GM23338 (cell line): ENCODE data around the gene PDE3A. TPM values are rescaled to one million over a fixed set of nuclear protein-coding genes. Genes with fewer than 3 reads are reported as not detected.

ENCODE experiments used
- ATAC-seq: fragments of 200-7000 bp; cut with Tn5 transposase; 3 replicates; pipeline ENCODE4 v1.9.1; 2020
- DNase-seq: peaks from one replicate; pipeline ENCODE4 v3.0.0-alpha.2; 2015; ENCODE audit warnings: low spot score
- H2AFZ ChIP-seq: fragments of 200-600 bp; sonication (generic); 2 replicates; pipeline ENCODE4 v1.8.0; 2016; ENCODE audit warnings: antibody characterized with exemption, mild to moderate bottlenecking, moderate library complexity
- H3F3A ChIP-seq: fragments of 200-600 bp; sonication (generic); replicated peaks from 2 replicates; pipeline ENCODE4 v1.8.0; 2017; ENCODE audit warnings: antibody characterized with exemption, mixed run types, low read depth
- H3K27ac ChIP-seq: fragments of 200-600 bp; sonication (generic); 2 replicates; pipeline ENCODE4 v1.6.1; 2016; ENCODE audit warnings: low read depth
- H3K27me3 ChIP-seq: fragments of 200-600 bp; sonication (generic); 2 replicates; pipeline ENCODE4 v1.8.0; 2016; ENCODE audit warnings: mild to moderate bottlenecking, mixed run types, moderate library complexity; ENCODE audit not compliant: insufficient read depth
- H3K36me3 ChIP-seq: fragments of 200-600 bp; sonication (generic); 2 replicates; pipeline ENCODE4 v1.8.0; 2016; ENCODE audit warnings: mild to moderate bottlenecking; ENCODE audit not compliant: insufficient read depth
- H3K4me1 ChIP-seq: fragments of 200-600 bp; sonication (generic); 2 replicates; pipeline ENCODE4 v1.8.0; 2016; ENCODE audit warnings: mild to moderate bottlenecking, moderate library complexity; ENCODE audit not compliant: insufficient read depth
- H3K4me2 ChIP-seq: fragments of 200-600 bp; sonication (generic); 2 replicates; pipeline ENCODE4 v1.7.1; 2017; ENCODE audit warnings: mixed run types
- H3K4me3 ChIP-seq: fragments of 200-600 bp; sonication (generic); 2 replicates; pipeline ENCODE4 v1.6.1; 2016; ENCODE audit warnings: mixed run types
- H3K79me2 ChIP-seq: fragments of 200-600 bp; sonication (generic); replicated peaks from 2 replicates; pipeline ENCODE4 v1.8.0; 2017; ENCODE audit warnings: mild to moderate bottlenecking; ENCODE audit not compliant: insufficient read depth
- H3K9me2 ChIP-seq: fragments of 200-600 bp; sonication (generic); 2 replicates; pipeline ENCODE4 v1.8.0; 2017; ENCODE audit not compliant: insufficient read depth
- H4K20me1 ChIP-seq: fragments of 200-600 bp; sonication (generic); replicated peaks from 2 replicates; pipeline ENCODE4 v1.8.0; 2017; ENCODE audit warnings: mild to moderate bottlenecking; ENCODE audit not compliant: insufficient read depth
- H3K27ac Mint-ChIP-seq: 2 replicates; pipeline ENCODE4 v1.8.0; 2020; ENCODE audit warnings: inconsistent platforms, mild to moderate bottlenecking, moderate library complexity, mixed read lengths
- H3K27me3 Mint-ChIP-seq: 3 replicates; pipeline ENCODE4 v1.8.0; 2022; ENCODE audit warnings: low read depth, mild to moderate bottlenecking, moderate library complexity, mixed read lengths, inconsistent platforms; ENCODE audit not compliant: insufficient read depth, poor library complexity
- H3K36me3 Mint-ChIP-seq: 3 replicates; pipeline ENCODE4 v1.8.0; 2021; ENCODE audit warnings: low read depth, mild to moderate bottlenecking, inconsistent platforms, moderate library complexity, mixed read lengths
- H3K4me1 Mint-ChIP-seq: 3 replicates; pipeline ENCODE4 v1.8.0; 2020; ENCODE audit warnings: mild to moderate bottlenecking, inconsistent platforms, mixed read lengths
- H3K4me3 Mint-ChIP-seq: 3 replicates; pipeline ENCODE4 v1.8.0; 2021; ENCODE audit warnings: moderate library complexity, mild to moderate bottlenecking, inconsistent platforms, mixed read lengths
- H3K9me3 Mint-ChIP-seq: 3 replicates; pipeline ENCODE4 v1.8.0; 2020; ENCODE audit warnings: moderate library complexity, mild to moderate bottlenecking, inconsistent platforms, mixed read lengths
- CREB1 ChIP-seq: fragments of 250-450 bp; sonication (Bioruptor Pico); IDR thresholded peaks from 2 replicates; pipeline ENCODE4 v1.5.0; 2020; ENCODE audit warnings: low read depth, mild to moderate bottlenecking, moderate library complexity
- CTCF ChIP-seq, 2 experiments: fragments of 200-600 bp in 1 of 2; sonication (generic) in 1 of 2; conservative IDR thresholded peaks; 2 replicates each; pipeline versions ENCODE4 v1.5.1 to v1.6.1; 2016 to 2017; ENCODE audit warnings: antibody characterized with exemption in 2 of 2, low read depth in 2 of 2, mild to moderate bottlenecking in 2 of 2, moderate library complexity in 1 of 2
- EZH2 ChIP-seq: fragments of 200-600 bp; sonication (generic); IDR thresholded peaks from one replicate; pipeline ENCODE4 v1.8.0; 2017; ENCODE audit warnings: antibody characterized with exemption, mild to moderate bottlenecking, low read depth; ENCODE audit not compliant: unreplicated experiment
- JUNB ChIP-seq: IDR thresholded peaks from one replicate; pipeline ENCODE4 v1.6.1; 2016; ENCODE audit warnings: antibody characterized with exemption; ENCODE audit not compliant: unreplicated experiment
- NANOG ChIP-seq: IDR thresholded peaks from 2 replicates; pipeline ENCODE4 v1.6.1; 2016; ENCODE audit warnings: antibody characterized with exemption, borderline replicate concordance
- POLR2AphosphoS5 ChIP-seq: IDR thresholded peaks from 2 replicates; pipeline ENCODE4 v1.6.1; 2016; ENCODE audit warnings: antibody characterized with exemption, low read depth
- STAT1 ChIP-seq: IDR thresholded peaks from one replicate; pipeline ENCODE4 v1.6.1; 2016; ENCODE audit warnings: antibody characterized with exemption; ENCODE audit not compliant: unreplicated experiment
- ZNF114 ChIP-seq: fragments of 250-450 bp; sonication (Bioruptor Pico); IDR thresholded peaks from 2 replicates; pipeline ENCODE4 v1.5.0; 2020; ENCODE audit warnings: mild to moderate bottlenecking, moderate library complexity
- ZNF331 ChIP-seq: fragments of 250-450 bp; sonication (Bioruptor Pico); IDR thresholded peaks from 2 replicates; pipeline ENCODE4 v1.5.0; 2020; ENCODE audit warnings: low read depth, mild to moderate bottlenecking, moderate library complexity
- ZNF462 ChIP-seq: fragments of 250-450 bp; sonication (Bioruptor Pico); IDR thresholded peaks from 2 replicates; pipeline ENCODE4 v1.5.0; 2020; ENCODE audit warnings: mild to moderate bottlenecking, moderate library complexity
- polyA plus RNA-seq: library from polyadenylated mRNA; unstranded; fragments of >200 nt; fragmentation: Nextera tagmentation; extraction: Ambion mirVana; gene quantifications from 2 replicates; pipeline ENCODE4 v1.2.1, GENCODE V29; 2016
- total RNA-seq: library from RNA; depleted of rRNA; stranded (reverse); fragments of >200 nt; shearing (Covaris generic); gene quantifications from 2 replicates; pipeline ENCODE4 v1.2.3, GENCODE V29; 2014
- TF ChIP-seq, protein P1 (sequence below): IDR thresholded peaks from 2 replicates; pipeline ENCODE4 v1.6.1; 2016; ENCODE audit warnings: antibody characterized with exemption
- TF ChIP-seq, protein P2 (sequence below): IDR thresholded peaks from one replicate; pipeline ENCODE4 v1.6.1; 2018; ENCODE audit warnings: antibody characterized with exemption; ENCODE audit not compliant: unreplicated experiment

PDE3A gene
- total and polyA plus RNA-seq, 2 experiments from 2014 or later = 2.7 to 9.2 TPM

GRCh38 chr12:20451761-20452160, 83.4 kb downstream of the PDE3A start (continued):
- TF ChIP-seq ZNF462 (CRISPR knock-in tag) (no peak), STAT1 (no peak), NANOG (no peak), POLR2AphosphoS5 (no peak), ZNF331 (no peak), JUNB (no peak)

DNA sequence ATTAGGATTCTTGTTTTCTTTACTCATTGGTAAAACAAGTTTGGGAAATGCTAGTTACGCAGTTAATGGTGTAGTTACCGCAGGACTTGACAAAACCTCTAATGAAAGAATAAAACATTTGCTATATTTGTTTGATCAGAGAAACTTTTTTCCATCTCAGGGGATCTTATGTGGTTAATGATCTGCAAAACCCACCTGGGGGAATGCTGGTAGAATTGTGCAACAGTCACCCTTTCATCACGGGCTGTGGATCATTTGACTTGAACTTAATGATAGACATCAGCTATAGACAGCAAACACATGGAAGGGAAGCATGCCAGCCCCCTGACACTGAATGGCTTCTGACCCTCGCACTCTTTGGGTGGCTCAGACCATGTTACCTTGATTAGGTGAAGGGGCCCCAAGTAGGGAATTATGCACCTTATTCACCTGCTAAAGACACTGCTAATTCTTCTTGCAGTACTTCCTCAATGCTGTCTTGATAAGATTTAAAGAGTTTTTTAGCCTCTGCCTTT, 84.2 kb downstream of the PDE3A start:
- Histone ChIP-seq H3F3A (no peaks in the 10 kb centered on the region; the same call in 1 of the 2 replicates), H3K9me2 (no peaks in the 10 kb centered on the region), H3K27ac (no peak overlapping the region), H3K4me3 (no peak overlapping the region), H3K27me3 (no peaks in the 10 kb centered on the region), H3K4me1 (peaks cover 51% of the 10 kb centered on the region), H3K36me3 (no peaks in the 10 kb centered on the region), H3K79me2 (no peaks in the 10 kb centered on the region), H3K4me2 (no peak overlapping the region), H2AFZ (no peak overlapping the region), H4K20me1 (no peaks in the 10 kb centered on the region)
- Mint-ChIP-seq H3K4me3 (no peak overlapping the region), H3K4me1 (peaks cover 29% of the 10 kb centered on the region), H3K9me3 (no peaks in the 10 kb centered on the region), H3K36me3 (no peaks in the 10 kb centered on the region), H3K27me3 (no peaks in the 10 kb centered on the region), H3K27ac (no peak overlapping the region)
- no peak for DNase-seq
- no peak for ATAC-seq
- TF ChIP-seq CTCF (conservative IDR thresholded peaks at IDR 0.05; ENCODE audit: low read depth in 2 of 2) = no peak
- TF ChIP-seq, protein P1, sequence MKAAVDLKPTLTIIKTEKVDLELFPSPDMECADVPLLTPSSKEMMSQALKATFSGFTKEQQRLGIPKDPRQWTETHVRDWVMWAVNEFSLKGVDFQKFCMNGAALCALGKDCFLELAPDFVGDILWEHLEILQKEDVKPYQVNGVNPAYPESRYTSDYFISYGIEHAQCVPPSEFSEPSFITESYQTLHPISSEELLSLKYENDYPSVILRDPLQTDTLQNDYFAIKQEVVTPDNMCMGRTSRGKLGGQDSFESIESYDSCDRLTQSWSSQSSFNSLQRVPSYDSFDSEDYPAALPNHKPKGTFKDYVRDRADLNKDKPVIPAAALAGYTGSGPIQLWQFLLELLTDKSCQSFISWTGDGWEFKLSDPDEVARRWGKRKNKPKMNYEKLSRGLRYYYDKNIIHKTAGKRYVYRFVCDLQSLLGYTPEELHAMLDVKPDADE = no peak
- no peak for TF ChIP-seq STAT1
- TF ChIP-seq JUNB = no peak
- no peak for TF ChIP-seq POLR2AphosphoS5
- TF ChIP-seq, protein P2, sequence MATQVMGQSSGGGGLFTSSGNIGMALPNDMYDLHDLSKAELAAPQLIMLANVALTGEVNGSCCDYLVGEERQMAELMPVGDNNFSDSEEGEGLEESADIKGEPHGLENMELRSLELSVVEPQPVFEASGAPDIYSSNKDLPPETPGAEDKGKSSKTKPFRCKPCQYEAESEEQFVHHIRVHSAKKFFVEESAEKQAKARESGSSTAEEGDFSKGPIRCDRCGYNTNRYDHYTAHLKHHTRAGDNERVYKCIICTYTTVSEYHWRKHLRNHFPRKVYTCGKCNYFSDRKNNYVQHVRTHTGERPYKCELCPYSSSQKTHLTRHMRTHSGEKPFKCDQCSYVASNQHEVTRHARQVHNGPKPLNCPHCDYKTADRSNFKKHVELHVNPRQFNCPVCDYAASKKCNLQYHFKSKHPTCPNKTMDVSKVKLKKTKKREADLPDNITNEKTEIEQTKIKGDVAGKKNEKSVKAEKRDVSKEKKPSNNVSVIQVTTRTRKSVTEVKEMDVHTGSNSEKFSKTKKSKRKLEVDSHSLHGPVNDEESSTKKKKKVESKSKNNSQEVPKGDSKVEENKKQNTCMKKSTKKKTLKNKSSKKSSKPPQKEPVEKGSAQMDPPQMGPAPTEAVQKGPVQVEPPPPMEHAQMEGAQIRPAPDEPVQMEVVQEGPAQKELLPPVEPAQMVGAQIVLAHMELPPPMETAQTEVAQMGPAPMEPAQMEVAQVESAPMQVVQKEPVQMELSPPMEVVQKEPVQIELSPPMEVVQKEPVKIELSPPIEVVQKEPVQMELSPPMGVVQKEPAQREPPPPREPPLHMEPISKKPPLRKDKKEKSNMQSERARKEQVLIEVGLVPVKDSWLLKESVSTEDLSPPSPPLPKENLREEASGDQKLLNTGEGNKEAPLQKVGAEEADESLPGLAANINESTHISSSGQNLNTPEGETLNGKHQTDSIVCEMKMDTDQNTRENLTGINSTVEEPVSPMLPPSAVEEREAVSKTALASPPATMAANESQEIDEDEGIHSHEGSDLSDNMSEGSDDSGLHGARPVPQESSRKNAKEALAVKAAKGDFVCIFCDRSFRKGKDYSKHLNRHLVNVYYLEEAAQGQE = no peak
- no peak for TF ChIP-seq ZNF331
- no peak for TF ChIP-seq ZNF114 (CRISPR knock-in tag)
- TF ChIP-seq NANOG = no peak
- TF ChIP-seq CREB1 (CRISPR knock-in tag) = no peak
- TF ChIP-seq EZH2 = no peak
